Measurements from ENCODE around the gene FOLR3.
"Not testable (repeated sequence)": the region's sequence is repeated elsewhere in the genome, so short reads cannot be mapped to it uniquely, and the experiment has no call there.

Gene FOLR3

GRCh38 chr11:72123117-72123653, 12.3 kb upstream of the FOLR3 start:
- no peak for DNase-seq (ENCODE audit: low read depth in 2 of 2)

DNA sequence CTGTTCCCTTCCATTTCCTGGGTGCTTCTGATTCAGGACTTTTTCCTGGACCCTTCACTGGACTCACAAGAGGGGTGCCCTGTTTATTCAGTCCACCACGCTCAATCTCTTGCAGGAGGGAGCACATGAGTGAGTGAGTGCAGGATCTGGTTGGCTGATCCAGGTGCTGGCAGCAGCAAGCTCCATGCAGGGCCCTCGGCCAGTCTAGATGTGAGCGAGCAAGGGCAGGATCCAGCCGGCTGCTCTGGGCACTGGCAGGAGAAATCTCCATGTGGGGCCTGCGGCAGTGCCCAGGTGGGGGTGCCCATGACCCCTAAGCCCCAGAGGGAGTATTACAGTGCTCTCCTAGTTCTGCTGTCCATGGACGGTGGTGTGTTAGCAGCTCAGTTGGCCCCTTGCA, 11.5 kb upstream of the FOLR3 start:
- DNase-seq (ENCODE audit: low read depth in 2 of 2): no peak

DNA sequence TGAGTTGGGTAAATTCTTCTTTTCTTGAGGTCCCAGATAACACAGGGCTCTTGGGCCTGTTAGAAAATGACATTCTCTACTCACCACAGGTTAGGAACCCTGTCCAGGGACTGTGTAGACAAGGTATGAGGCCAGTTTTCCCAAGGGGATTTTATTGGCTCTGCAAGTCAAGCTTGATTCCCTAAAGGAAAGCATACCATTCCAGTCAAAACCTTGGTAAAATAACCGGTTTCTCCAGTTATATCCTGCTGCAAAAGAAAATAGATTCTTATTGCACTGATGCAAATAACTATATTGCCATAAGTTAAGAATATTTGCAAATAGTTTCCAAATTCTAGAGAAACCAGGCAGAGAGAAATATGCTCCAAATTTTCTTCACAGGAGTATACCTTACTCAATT, 9.6 kb upstream of the FOLR3 start:
- no peak for DNase-seq (ENCODE audit: low read depth in 2 of 2)

GRCh38 chr11:72127923-72128322, 7.6 kb upstream of the FOLR3 start:
- DNase-seq (ENCODE audit: low read depth in 2 of 2): no peak

DNA sequence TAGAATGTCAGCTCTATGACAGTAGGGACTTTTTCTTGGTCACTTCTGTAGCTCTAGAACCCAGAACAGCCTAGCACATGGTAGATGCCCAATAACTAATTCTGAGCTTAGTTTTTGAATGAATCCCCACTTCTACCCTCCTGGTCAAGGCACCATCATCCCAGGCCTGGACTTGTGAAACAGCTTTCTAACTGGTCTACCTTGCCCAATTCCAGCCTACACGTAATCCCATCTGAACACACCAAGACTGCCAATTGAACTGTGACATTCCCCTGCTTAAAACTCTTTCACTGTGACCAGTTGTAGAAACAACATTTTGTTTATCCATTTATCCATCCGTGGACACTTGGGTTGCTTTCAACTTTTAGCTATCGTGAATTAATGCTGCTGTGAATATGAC, 6.1 kb upstream of the FOLR3 start:
- DNase-seq (ENCODE audit: low read depth in 2 of 2): no peak

DNA sequence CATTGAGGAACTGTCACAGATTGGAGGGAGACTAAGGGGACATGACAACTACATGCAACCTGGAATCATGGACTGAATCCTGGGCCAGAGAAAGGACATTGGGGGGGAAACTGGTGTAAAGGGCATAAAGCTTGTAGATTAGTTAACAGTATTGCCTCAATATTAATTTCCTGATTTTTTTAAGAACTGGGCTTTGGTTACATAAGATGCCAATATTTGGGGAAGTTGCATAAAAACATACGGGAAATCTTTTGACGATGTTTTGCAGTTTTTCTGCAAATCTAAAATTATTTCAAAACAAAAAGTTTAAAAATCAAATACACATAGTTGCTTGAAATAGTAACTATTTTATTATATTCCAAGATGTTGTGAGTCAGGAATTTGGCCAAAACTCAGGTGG, 2.9 kb upstream of the FOLR3 start:
- DNase-seq (ENCODE audit: low read depth in 2 of 2): no peak

DNA sequence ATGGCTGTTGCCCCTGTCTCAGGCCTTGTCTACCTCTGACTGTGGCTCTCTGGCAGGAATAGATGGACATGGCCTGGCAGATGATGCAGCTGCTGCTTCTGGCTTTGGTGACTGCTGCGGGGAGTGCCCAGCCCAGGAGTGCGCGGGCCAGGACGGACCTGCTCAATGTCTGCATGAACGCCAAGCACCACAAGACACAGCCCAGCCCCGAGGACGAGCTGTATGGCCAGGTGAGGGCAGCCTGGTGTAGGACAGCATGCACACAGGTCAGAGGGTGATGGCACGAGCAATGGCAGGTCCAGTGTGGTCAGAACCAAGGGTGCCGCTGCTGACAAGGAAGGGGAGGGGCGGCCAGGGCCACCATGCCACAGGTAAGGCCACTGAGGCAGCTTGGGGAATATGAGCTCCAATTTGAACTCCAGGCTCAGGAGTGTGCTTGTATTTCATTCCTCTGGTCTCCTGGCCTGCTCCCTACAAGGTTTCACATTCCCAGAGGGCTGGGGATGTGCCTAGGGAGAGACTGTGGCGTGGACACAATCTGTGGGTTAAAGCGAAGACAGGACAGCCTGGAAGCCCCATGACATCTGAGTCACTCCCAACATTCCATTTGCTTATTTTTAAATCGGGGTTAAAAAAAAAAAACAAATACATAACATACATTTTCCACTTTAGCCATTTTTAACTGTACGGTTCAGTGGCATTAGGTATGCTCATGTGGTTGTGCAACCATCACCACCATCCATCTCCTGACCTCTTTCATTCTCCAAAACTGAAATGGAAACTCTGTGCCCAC, 562 bp downstream of the FOLR3 start:
- no peak for DNase-seq (ENCODE audit: low read depth in 2 of 2)

DNA sequence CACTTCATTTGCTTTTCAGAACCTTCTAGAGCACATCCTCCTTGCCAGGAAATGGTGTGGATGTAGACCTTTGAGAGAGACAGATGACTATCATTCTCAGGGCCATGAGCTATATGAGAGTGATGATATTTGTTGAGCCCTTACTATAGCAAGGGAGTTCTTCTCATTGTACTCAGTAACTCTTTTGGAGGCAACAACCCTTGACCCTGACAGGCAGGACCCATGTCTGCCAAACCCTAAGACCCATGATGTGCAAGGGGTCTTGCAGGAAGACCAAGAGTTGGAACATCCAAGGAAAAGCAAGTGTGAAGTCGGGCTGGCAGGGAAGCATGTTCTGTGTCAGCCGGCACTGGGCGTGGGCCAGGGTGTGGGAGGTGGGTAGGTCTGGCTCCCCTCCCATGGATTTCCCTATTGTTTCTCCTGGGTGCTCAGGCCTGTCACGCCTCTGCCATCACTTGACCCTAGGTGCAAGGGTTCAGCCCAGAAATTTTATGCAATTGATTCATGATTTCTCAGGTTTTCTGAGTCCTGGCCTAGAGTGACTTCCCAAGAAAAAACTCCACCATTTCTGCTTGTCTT, 1.2 kb downstream of the FOLR3 start:
- no peak for DNase-seq (ENCODE audit: low read depth in 2 of 2)

- no peak for DNase-seq (ENCODE audit: low read depth in 2 of 2)
Observed at GRCh38 chr11:72138821-72139390, 3.4 kb downstream of the FOLR3 start.

DNA sequence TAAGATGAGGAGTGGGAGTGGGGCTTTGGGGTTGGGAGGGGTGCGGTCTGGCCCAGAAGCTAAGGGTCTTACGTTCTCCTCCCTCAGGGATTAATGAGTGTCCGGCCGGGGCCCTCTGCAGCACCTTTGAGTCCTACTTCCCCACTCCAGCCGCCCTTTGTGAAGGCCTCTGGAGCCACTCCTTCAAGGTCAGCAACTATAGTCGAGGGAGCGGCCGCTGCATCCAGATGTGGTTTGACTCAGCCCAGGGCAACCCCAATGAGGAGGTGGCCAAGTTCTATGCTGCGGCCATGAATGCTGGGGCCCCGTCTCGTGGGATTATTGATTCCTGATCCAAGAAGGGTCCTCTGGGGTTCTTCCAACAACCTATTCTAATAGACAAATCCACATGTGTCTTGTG, 4.0 kb downstream of the FOLR3 start:
- DNase-seq (ENCODE audit: low read depth in 2 of 2): no peak

DNA sequence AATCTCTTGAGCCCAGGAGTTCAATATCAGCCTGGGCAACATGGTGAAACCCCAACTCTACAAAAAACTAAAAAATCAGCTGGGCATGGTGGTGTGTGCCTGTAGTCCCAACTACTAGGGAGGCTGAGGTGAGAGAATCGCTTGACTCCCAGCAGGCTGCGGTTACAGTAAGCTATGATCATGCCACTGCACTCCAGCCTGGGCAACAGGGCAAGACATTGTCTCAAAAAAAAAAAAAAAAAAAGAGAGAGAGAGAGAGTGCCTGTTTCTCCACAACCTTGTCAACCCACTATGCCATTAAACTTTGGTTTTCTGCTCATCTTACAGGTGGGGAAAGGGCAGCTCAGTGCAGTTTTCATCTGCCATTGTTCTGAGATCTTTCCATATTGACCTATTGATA, 5.1 kb downstream of the FOLR3 start:
- DNase-seq (ENCODE audit: low read depth in 2 of 2): no peak

GRCh38 chr11:72141066-72141465, 5.5 kb downstream of the FOLR3 start:
- DNase-seq (ENCODE audit: low read depth in 2 of 2): peak; percentile 10 to 23

GRCh38 chr11:72142086-72142485, 6.6 kb downstream of the FOLR3 start:
- not testable (repeated sequence) for DNase-seq (ENCODE audit: low read depth in 2 of 2)

GRCh38 chr11:72142543-72142942, 7.0 kb downstream of the FOLR3 start:
- not testable (repeated sequence) for DNase-seq (ENCODE audit: low read depth in 2 of 2)

GRCh38 chr11:72144807-72145565, 9.5 kb downstream of the FOLR3 start:
- no peak for DNase-seq (ENCODE audit: low read depth in 2 of 2)

DNA sequence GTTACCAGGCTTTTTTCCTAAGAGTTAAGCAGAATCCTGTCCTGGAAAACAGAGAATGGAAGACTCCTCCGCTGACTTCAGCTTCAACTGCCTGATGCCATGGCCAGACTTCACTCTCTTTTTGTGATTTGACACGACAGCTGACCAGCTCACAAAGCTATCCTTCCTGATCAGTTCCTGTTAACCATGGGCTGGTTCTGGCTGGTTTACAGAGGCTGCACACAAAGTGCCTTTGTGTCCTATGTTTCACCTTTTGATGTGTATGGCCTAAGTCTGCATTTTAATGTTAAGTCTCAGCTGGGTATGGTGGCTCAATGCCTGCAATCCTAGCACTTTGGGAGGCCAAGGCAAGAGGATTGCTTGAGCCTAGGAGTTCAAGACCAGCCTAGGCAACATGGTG, 11.1 kb downstream of the FOLR3 start:
- no peak for DNase-seq (ENCODE audit: low read depth in 2 of 2)

- no peak for DNase-seq (ENCODE audit: low read depth in 2 of 2)
Observed at GRCh38 chr11:72150882-72151281, 15.4 kb downstream of the FOLR3 start.

DNA sequence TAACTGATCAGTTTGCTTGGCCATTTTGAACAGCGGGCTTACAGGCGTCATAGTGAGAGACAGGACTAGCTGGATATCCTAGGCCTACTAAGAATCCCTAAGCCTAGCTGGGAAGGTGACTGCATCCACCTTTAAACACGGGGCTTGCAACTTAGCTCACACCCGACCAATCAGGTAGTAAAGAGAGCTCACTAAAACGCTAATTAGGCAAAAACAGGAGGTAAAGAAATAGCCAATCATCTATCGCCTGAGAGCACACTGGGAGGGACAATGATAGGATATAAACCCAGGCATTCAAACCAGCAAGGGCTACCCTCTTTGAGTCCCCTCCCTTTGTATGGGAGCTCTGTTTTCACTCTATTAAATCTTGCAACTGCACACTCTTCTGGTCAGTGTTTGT, 18.3 kb downstream of the FOLR3 start:
- DNase-seq (ENCODE audit: low read depth in 2 of 2): not testable (repeated sequence)

DNA sequence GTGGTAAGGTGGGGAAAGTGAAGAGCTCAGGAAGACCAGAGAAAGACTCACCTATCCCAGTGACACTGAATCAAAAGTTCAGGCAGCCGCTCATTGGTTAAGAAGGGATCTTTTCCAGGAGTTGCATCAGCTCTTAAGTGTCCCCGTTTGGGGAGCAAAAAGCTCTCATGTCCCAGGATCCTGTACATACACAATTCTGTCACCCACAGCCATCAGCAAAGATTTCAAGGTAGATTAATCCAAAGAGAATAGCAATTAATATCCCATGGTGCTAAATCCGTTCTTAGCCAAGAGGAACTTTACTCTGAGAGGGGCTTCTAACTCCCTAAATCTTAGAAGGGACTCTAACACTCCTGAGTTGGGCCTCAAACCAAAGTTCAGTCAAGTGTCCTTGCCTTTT, 19.3 kb downstream of the FOLR3 start:
- no peak for DNase-seq (ENCODE audit: low read depth in 2 of 2)

- no peak for DNase-seq (ENCODE audit: low read depth in 2 of 2)
Observed at GRCh38 chr11:72155751-72156150, 20.2 kb downstream of the FOLR3 start.

DNA sequence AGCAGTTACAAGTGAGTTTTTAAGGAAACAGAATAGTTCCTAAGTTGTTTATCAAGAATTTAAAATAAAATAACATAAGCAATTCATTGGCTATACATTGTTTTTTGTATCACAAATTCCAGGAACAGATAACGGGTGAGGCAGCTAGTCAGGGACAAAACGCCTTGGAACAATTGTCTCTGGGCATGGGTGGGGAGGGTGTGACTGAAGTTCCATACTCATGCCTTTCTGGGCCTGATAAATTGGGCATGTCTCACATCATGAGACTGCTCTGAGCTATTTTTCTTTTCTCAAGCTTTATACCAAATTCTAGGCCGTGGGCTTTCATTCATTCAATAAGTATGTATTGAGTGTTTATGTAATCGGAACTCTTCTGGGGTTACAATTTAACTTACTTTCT, 21.6 kb downstream of the FOLR3 start:
- DNase-seq (ENCODE audit: low read depth in 2 of 2): no peak

DNA sequence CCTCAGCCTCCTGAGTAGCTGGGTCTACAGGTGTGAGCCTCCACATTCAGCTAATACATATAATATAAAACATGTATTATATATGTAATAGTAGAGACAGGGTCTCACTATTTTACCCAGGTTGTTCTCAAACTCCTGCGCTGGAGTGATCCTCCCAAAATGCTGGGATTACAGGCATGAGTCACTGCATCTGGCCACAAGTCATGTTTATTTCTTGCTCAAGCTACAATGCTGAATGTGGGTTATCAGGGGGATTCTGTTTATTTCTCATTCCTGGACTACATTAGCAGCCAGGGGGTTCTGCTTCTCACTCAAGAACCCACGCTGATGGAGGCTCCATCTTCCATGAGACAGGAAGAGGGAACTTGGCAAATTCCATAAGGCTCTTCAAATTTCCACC, 24.8 kb downstream of the FOLR3 start:
- no peak for DNase-seq (ENCODE audit: low read depth in 2 of 2)
